K562 (cell line): ENCODE data around the gene YBX2. TPM values are rescaled to one million over a fixed set of nuclear protein-coding genes. Genes with fewer than 3 reads are reported as not detected.

Experiments
- BCL6 ChIP-seq: fragments of 250-450 bp; sonication (Bioruptor Pico); IDR thresholded peaks from 2 replicates; pipeline ENCODE4 v1.4.0; 2020
- CEBPG ChIP-seq, 3 experiments: fragments of 200-800 bp in 1 of 3; sonication (Bioruptor generic) in 1 of 3; sonication (generic) in 1 of 3; formaldehyde crosslinking in 1 of 3; IDR thresholded peaks in 2 of 3; conservative IDR thresholded peaks in 1 of 3; 2 replicates each; pipeline versions ENCODE4 v1.6.1 to v1.8.0; 2016 to 2022; ENCODE audit warnings: missing compliant biosample characterization in 2 of 3, missing genetic modification characterization in 2 of 3, mild to moderate bottlenecking in 1 of 3, missing genetic modification reagents in 1 of 3
- CSDE1 ChIP-seq, 2 experiments: fragments of 450-650 bp; IDR thresholded peaks; 2 replicates each; pipeline ENCODE4 v1.6.1; 2016; ENCODE audit warnings: mild to moderate bottlenecking in 1 of 2
- JUNB ChIP-seq: fragments of 450-650 bp; formaldehyde crosslinking; conservative IDR thresholded peaks from 2 replicates; pipeline ENCODE4 v1.4.0; 2020; ENCODE audit warnings: mild to moderate bottlenecking
- RFX1 ChIP-seq: fragments of 450-650 bp; IDR thresholded peaks from 2 replicates; pipeline ENCODE4 v1.6.1; 2016; ENCODE audit warnings: mild to moderate bottlenecking, moderate library complexity
- TAF15 ChIP-seq: fragments of 200-400 bp; formaldehyde crosslinking; IDR thresholded peaks from 2 replicates; pipeline ENCODE4 v1.6.1; 2017; ENCODE audit warnings: mild to moderate bottlenecking, low read depth, low read length, moderate library complexity
- ZBTB7A ChIP-seq: IDR thresholded peaks from 2 replicates; pipeline ENCODE4 v1.6.1; 2011; ENCODE audit warnings: low read depth, mild to moderate bottlenecking, low read length, moderate library complexity, borderline replicate concordance; ENCODE audit not compliant: control insufficient read depth
- ZNF696 ChIP-seq: fragments of 250-450 bp; sonication (Bioruptor Pico); conservative IDR thresholded peaks from 2 replicates; pipeline ENCODE4 v1.4.0; 2020; ENCODE audit warnings: mild to moderate bottlenecking, moderate library complexity
- polyA plus RNA-seq, 8 experiments: library from polyadenylated mRNA; depleted of rRNA in 4 of 8; stranded (reverse) in 5 of 8; unstranded in 3 of 8; fragments of >200 nt; fragmentation: Nextera tagmentation in 2 of 8; fragmentation: Illumina TruSeq in 1 of 8; extraction: Ambion mirVana in 2 of 8; extraction: Trizol in 1 of 8; gene quantifications; 2 replicates each; pipeline versions ENCODE4 v1.2.1 to v1.2.3, GENCODE V29; 2011 to 2014; ENCODE audit warnings: inconsistent platforms in 1 of 8, missing spikeins in 1 of 8
- total RNA-seq, 7 experiments: library from RNA; depleted of rRNA in 6 of 7; stranded (reverse); fragments of >200 nt in 6 of 7; fragmentation: Illumina TruSeq in 2 of 7; extraction: Trizol in 2 of 7; gene quantifications; 2 replicates each; pipeline versions ENCODE4 v1.2.1 to v1.2.3, GENCODE V29; 2011 to 2021; ENCODE audit warnings: low replicate concordance in 1 of 7
- TF ChIP-seq, protein P1 (sequence below): fragments of 450-650 bp; IDR thresholded peaks from 2 replicates; pipeline ENCODE4 v1.6.1; 2016; ENCODE audit warnings: low read depth
- TF ChIP-seq, protein P2 (sequence below), 2 experiments: fragments of 450-650 bp; IDR thresholded peaks; 2 replicates each; pipeline ENCODE4 v1.6.1; 2016; ENCODE audit warnings: mild to moderate bottlenecking in 2 of 2, borderline replicate concordance in 1 of 2, low read depth in 1 of 2, moderate library complexity in 1 of 2

The YBX2 gene
- total and polyA plus RNA-seq, 9 of the 15 experiments (the other 6 are each of a cell fraction or from before 2014, with no cell fraction given): 0.03 to 0.59 (median 0.27) TPM; not detected in 6

DNA sequence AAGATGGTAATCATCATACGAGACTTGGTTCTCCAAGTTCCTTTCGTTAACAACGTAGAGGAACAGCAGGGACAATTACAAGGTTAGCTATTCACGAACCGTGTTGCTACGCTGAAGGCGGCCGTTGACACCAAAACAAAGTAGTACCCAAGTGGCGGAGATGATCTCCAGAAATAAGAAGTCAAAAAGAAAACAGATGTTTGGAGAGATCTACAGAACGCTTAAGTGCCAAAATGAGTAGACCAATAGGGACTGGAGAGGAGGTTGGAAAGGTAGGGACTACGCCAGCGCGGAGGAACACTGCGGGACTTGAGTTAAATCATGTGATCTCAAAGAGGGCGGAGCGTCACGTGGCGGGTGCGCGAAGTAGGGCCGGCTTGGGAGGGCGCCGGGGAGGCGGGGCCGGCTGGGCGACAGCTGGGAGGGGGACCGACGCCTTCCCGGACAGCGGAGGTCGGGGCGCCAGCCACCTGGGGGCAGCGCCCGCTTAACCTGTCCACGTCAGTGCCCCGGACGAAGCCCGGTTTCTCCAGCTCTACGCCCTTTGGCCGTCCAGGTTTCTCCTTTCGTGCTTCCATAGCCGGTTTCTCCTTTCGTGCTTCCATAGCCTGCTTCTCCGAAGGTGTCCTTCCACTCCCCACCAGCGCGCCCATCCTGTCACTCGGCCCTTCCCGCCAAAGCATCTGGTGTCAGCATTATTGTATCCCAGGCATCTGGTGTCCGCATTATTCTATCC is 51.6 kb downstream of the YBX2 start (continued):
- TF ChIP-seq, protein P1, sequence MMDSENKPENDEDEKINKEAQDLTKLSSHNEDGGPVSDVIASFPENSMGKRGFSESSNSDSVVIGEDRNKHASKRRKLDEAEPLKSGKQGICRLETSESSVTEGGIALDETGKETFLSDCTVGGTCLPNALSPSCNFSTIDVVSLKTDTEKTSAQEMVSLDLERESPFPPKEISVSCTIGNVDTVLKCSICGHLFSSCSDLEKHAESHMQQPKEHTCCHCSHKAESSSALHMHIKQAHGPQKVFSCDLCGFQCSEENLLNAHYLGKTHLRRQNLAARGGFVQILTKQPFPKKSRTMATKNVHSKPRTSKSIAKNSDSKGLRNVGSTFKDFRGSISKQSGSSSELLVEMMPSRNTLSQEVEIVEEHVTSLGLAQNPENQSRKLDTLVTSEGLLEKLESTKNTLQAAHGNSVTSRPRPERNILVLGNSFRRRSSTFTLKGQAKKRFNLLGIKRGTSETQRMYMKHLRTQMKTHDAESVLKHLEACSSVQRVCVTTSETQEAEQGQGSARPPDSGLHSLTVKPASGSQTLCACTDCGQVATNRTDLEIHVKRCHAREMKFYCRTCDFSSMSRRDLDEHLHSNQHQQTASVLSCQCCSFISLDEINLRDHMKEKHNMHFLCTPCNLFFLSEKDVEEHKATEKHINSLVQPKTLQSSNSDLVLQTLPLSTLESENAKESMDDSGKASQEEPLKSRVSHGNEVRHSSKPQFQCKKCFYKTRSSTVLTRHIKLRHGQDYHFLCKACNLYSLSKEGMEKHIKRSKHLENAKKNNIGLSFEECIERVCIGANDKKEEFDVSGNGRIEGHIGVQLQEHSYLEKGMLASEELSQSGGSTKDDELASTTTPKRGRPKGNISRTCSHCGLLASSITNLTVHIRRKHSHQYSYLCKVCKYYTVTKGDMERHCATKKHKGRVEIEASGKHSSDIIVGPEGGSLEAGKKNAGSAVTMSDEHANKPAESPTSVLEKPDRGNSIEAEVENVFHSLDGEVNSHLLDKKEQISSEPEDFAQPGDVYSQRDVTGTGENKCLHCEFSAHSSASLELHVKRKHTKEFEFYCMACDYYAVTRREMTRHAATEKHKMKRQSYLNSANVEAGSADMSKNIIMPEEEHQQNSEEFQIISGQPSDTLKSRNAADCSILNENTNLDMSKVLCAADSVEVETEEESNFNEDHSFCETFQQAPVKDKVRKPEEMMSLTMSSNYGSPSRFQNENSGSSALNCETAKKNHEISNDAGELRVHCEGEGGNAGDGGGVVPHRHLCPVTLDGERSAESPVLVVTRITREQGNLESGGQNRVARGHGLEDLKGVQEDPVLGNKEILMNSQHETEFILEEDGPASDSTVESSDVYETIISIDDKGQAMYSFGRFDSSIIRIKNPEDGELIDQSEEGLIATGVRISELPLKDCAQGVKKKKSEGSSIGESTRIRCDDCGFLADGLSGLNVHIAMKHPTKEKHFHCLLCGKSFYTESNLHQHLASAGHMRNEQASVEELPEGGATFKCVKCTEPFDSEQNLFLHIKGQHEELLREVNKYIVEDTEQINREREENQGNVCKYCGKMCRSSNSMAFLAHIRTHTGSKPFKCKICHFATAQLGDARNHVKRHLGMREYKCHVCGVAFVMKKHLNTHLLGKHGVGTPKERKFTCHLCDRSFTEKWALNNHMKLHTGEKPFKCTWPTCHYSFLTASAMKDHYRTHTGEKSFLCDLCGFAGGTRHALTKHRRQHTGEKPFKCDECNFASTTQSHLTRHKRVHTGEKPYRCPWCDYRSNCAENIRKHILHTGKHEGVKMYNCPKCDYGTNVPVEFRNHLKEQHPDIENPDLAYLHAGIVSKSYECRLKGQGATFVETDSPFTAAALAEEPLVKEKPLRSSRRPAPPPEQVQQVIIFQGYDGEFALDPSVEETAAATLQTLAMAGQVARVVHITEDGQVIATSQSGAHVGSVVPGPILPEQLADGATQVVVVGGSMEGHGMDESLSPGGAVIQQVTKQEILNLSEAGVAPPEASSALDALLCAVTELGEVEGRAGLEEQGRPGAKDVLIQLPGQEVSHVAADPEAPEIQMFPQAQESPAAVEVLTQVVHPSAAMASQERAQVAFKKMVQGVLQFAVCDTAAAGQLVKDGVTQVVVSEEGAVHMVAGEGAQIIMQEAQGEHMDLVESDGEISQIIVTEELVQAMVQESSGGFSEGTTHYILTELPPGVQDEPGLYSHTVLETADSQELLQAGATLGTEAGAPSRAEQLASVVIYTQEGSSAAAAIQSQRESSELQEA: no peak
- TF ChIP-seq CEBPG (CRISPR knock-in tag; IDR thresholded peaks at IDR 0.05): no peak
- TF ChIP-seq CEBPG (tag; conservative IDR thresholded peaks at IDR 0.05 in 1 of 2, IDR thresholded peaks at IDR 0.05 in 1 of 2): no peak
- no peak for TF ChIP-seq CSDE1 (IDR thresholded peaks at IDR 0.05)
- no peak for TF ChIP-seq TAF15
- no peak for TF ChIP-seq RFX1
- no peak for TF ChIP-seq BCL6 (CRISPR knock-in tag)
- TF ChIP-seq ZBTB7A: peak; percentile 48; the same call in 1 of the 2 replicates
- TF ChIP-seq, protein P2, sequence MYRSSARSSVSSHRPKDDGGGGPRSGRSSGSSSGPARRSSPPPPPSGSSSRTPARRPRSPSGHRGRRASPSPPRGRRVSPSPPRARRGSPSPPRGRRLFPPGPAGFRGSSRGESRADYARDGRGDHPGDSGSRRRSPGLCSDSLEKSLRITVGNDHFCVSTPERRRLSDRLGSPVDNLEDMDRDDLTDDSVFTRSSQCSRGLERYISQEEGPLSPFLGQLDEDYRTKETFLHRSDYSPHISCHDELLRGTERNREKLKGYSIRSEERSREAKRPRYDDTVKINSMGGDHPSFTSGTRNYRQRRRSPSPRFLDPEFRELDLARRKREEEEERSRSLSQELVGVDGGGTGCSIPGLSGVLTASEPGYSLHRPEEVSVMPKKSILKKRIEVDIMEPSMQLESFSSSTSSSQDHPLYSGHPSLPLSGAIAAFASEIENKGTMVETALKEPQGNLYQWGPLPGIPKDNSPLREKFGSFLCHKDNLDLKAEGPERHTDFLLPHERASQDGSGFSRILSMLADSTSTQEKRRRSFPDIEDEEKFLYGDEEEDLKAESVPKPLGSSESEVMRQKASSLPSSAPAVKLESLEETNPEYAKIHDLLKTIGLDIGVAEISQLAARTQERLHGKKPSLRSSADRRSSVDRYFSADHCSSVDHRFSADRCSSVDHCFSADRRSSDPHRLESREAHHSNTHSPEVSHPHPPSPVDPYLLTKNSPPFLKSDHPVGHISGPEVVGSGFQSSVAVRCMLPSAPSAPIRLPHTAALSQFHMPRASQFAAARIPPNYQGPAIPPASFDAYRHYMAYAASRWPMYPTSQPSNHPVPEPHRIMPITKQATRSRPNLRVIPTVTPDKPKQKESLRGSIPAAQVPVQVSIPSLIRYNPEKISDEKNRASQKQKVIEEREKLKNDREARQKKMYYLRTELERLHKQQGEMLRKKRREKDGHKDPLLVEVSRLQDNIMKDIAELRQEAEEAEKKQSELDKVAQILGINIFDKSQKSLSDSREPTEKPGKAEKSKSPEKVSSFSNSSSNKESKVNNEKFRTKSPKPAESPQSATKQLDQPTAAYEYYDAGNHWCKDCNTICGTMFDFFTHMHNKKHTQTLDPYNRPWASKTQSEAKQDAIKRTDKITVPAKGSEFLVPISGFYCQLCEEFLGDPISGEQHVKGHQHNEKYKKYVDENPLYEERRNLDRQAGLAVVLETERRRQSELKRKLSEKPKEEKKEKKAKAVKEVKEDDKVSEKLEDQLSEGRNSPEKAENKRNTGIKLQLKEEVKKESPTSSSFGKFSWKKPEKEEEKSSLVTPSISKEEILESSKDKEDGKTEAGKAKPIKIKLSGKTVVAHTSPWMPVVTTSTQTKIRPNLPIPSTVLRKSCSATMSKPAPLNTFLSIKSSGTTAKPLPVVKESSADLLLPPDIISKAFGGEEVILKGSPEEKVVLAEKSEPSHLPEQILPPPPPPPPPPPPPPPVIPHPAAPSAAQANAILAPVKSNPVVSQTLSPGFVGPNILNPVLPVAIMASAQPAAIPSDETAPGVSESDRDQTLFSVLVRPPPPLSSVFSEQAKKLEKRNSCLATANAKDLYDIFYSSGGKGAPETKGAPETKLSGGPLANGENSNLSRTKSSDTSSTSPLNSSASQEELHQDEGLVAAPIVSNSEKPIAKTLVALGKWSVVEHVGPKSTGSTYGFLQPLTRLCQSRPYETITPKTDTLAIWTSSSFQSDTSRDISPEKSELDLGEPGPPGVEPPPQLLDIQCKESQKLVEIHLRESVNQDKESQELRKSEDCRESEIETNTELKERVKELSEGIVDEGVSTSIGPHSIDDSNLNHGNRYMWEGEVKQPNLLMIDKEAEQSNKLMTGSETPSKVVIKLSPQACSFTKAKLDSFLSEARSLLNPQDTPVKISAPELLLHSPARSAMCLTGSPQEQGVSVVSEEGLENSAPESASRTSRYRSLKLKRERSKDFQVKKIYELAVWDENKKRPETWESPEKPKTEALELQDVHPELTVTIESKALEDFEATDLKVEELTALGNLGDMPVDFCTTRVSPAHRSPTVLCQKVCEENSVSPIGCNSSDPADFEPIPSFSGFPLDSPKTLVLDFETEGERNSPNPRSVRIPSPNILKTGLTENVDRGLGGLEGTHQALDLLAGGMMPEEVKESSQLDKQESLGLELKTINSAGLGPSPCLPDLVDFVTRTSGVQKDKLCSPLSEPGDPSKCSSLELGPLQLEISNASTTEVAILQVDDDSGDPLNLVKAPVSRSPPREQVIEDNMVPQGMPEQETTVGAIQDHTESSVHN (IDR thresholded peaks at IDR 0.05; ENCODE audit: borderline replicate concordance in 1 of 2, low read depth in 1 of 2): peak in 1 of 2 experiments; percentile 85; a peak in 2 of 4 replicates
- TF ChIP-seq ZNF696 (CRISPR knock-in tag): no peak
- no peak for TF ChIP-seq JUNB (CRISPR knock-in tag)
